Ovary (tissue), 9 donors: ENCODE data around the gene TMEM135. TPM values are rescaled to one million over a fixed set of nuclear protein-coding genes. Genes with fewer than 3 reads are reported as not detected.

ENCODE experiments used
- DNase-seq, 5 donors: peaks; one replicate each; pipeline ENCODE4 v3.0.0-alpha.2; 2019 to 2020
- H3K27ac ChIP-seq, 2 donors: fragments of 200-600 bp; one replicate each; pipeline versions ENCODE4 v1.5.1 to v1.8.0; 2019 to 2022
- H3K27me3 ChIP-seq: fragments of 200-600 bp; one replicate; pipeline ENCODE4 v1.8.0; 2022
- H3K36me3 ChIP-seq: fragments of 200-600 bp; sonication (generic); one replicate; pipeline ENCODE4 v1.5.1; 2019
- H3K4me1 ChIP-seq: one replicate; pipeline ENCODE4 v1.8.1; 2013; ENCODE audit warnings: mild to moderate bottlenecking, moderate library complexity; ENCODE audit not compliant: insufficient read depth
- H3K4me3 ChIP-seq: fragments of 200-600 bp; sonication (generic); one replicate; pipeline ENCODE4 v1.5.1; 2017
- H3K9me3 ChIP-seq, 2 donors: fragments of 200-600 bp in 1 of 2; sonication (generic) in 1 of 2; one replicate each; pipeline versions ENCODE4 v1.5.1 to v1.8.1; 2013 to 2019; ENCODE audit warnings: mild to moderate bottlenecking in 1 of 2, moderate library complexity in 1 of 2
- EP300 ChIP-seq: sonication (generic); formaldehyde crosslinking; IDR thresholded peaks from one replicate; pipeline ENCODE4 v1.6.1; 2017; ENCODE audit warnings: antibody characterized with exemption
- POLR2A ChIP-seq: fragments of 450-650 bp; IDR thresholded peaks from one replicate; pipeline ENCODE4 v1.6.1; 2017; ENCODE audit warnings: antibody characterized with exemption, mild to moderate bottlenecking, moderate library complexity
- WGBS, 3 donors: extraction: QIAGEN DNeasy Blood & Tissue Kit in 1 of 3; methylation state at CpG; one replicate each; pipeline versions ENCODE4 v1.1.5 to v1.1.7; 2013 to 2017; 5-methylcytosine and 5-hydroxymethylcytosine counted together
- intact Hi-C, 4 donors: fragments of 100-400 bp; cut with DNase I; formaldehyde crosslinking; loops; one replicate each; pipeline versions ENCODE4 v1.11.0 to v1.15.1; 2022 to 2023
- polyA plus RNA-seq, 2 donors: library from polyadenylated mRNA; stranded (reverse); fragments of 200-250 nt in 1 of 2; fragments of 350-450 nt in 1 of 2; fragmentation: Illumina TruSeq in 1 of 2; extraction: RNeasy Lipid Tissue Mini Kit (QIAGEN cat#74804) in 1 of 2; gene quantifications; one replicate each; pipeline ENCODE4 v1.2.3, GENCODE V29; 2013 to 2014
- total RNA-seq, 7 donors: library from RNA; depleted of rRNA in 2 of 7; stranded (reverse); fragments of >200 nt in 2 of 7; fragmentation: NEBNext Ultra II Directional in 3 of 7; extraction: Animal tissue kit (Norgen Biotek cat#: 25700) in 3 of 7; gene quantifications; one replicate each; pipeline versions ENCODE4 v1.1.0 to v1.2.4, GENCODE V29; 2016 to 2023
- TF ChIP-seq, protein P1 (sequence below), 3 donors: fragments of 450-650 bp in 2 of 3; fragments of 200-600 bp in 1 of 3; IDR thresholded peaks; one replicate each; pipeline versions ENCODE4 v1.5.1 to v1.8.0; 2016 to 2022; ENCODE audit warnings: antibody characterized with exemption in 3 of 3, mild to moderate bottlenecking in 1 of 3
- donor health status: DM: no; HTN: no; CAD: no; lungs with moderate emphysema.
- donor health status: DM: no; HTN: no; CAD: no.
- donor health status: Bipolar disorder and iron deficiency.
- donor health status: DM: yes; HTN: yes; CAD: no.
- donor health status: DM: no; HTN: no; CAD: no.
- donor health status: DM: yes; HTN: yes; CAD: no.

TMEM135 gene
- total and polyA plus RNA-seq, 9 donors: 8.8 to 24.2 (median 19.6) TPM

DNA sequence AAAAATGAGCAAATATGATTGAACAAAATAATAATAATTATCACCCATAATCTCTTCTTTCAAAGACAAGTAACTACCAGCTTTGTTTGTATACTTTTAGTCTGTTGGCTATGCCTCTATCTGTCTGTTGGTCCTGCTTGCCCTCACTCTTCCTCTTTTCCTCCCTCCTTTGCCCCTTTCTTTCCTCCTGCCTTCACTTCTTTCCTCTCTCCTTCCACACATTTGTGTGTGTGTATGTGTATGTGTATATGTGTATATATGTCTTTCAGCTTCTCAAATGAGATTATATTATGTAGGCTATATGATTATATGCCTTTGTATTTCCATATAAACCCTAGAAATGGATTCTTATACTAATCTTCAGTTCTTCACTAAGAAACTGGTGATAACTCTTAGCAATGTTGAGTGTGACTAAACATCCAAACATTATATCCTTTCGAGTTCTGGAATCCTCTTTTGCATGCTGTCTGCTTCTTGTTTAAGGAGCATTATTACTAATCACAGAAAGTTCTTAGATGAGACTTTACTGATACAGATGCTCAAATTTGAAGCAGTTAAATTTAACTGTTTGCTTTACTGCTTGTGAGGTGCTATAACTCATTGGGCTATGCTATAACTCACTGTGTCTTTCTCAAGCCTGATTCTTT, 219.1 kb downstream of the TMEM135 start:
- no peak overlapping the region for H3K4me3 ChIP-seq
- H3K36me3 ChIP-seq: no peaks in the 10 kb centered on the region
- intact Hi-C loops: no loop called here
- H3K4me1 ChIP-seq: no peaks in the 10 kb centered on the region
- H3K27me3 ChIP-seq: no peaks in the 10 kb centered on the region
- H3K27ac ChIP-seq: no peak overlapping the region
- TF ChIP-seq POLR2A (no peak), EP300 (no peak)
- TF ChIP-seq, protein P1, sequence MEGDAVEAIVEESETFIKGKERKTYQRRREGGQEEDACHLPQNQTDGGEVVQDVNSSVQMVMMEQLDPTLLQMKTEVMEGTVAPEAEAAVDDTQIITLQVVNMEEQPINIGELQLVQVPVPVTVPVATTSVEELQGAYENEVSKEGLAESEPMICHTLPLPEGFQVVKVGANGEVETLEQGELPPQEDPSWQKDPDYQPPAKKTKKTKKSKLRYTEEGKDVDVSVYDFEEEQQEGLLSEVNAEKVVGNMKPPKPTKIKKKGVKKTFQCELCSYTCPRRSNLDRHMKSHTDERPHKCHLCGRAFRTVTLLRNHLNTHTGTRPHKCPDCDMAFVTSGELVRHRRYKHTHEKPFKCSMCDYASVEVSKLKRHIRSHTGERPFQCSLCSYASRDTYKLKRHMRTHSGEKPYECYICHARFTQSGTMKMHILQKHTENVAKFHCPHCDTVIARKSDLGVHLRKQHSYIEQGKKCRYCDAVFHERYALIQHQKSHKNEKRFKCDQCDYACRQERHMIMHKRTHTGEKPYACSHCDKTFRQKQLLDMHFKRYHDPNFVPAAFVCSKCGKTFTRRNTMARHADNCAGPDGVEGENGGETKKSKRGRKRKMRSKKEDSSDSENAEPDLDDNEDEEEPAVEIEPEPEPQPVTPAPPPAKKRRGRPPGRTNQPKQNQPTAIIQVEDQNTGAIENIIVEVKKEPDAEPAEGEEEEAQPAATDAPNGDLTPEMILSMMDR (IDR thresholded peaks at IDR 0.05): no peak
- no peaks in the 10 kb centered on the region for H3K9me3 ChIP-seq
- no peak for DNase-seq
- 53 to 91% (median 86%) methylated on average over 1 of the region's 1 CpG for WGBS, 3 donors

DNA sequence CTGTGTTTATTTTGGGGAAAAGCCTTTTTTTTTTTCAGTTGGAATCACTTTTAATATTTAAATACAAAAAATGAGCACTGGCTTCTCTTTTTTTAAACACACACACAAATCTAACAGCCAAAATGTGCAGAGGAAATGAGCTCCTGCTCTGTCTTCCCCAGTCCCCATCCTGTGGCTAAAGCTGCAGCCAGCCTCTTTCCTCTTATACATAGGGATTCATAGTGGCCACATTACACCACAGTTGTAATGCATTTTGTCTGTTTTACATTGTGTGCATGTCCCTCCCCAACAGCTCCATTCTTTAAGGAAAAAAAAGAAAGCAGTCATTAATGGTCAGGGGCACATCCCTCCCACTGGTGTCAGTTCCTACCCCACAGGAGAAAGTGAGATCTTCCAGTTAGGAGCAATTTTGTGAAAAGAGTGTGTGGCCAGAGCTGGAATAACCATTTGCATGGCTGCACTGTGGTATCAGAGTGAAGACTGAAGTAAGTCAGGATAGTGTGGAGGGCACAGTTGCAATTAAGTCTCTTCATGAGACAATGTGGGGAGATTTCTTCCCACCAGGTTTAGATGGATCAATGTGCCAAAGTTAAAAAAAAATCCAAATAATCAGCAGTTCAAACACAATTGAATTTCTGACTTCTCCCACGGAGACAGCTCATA, 220.6 kb downstream of the TMEM135 start:
- no peak for DNase-seq
- TF ChIP-seq, protein P1 (IDR thresholded peaks at IDR 0.05): no peak
- TF ChIP-seq EP300 (no peak), POLR2A (no peak)
- Histone ChIP-seq H3K9me3 (no peaks in the 10 kb centered on the region), H3K27me3 (no peaks in the 10 kb centered on the region), H3K4me1 (no peaks in the 10 kb centered on the region), H3K4me3 (no peak overlapping the region), H3K36me3 (no peaks in the 10 kb centered on the region), H3K27ac (no peak overlapping the region)
- intact Hi-C loops: no loop called here
- WGBS, 3 donors: 0 to 88% (median 87%) methylated on average over 1 of the region's 1 CpG

DNA sequence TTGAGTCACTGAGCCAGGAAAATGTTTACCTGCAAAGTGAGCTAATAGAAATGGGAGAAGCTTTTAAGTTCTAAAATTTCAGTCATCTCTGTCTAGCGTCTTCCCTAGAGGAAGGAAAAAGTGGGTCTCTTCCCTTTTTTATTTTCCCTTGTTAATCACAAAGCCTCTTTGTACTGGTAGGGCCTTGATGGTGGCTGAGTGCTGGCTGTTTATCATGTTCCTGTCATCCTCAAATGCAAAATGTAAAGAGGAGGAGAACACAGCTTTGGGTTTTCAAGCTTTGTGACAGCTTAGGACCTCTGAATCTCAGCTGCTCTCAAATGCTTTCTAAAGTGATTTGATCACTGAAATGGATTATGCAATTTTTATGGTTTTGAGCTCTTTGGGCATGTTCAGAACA, 222.0 kb downstream of the TMEM135 start:
- H3K27ac ChIP-seq: no peak overlapping the region
- H3K4me3 ChIP-seq: no peak overlapping the region
- H3K9me3 ChIP-seq: no peaks in the 10 kb centered on the region
- no peak for DNase-seq
- 78 to 89% (median 84%) methylated on average over 1 of the region's 1 CpG for WGBS, 3 donors
- H3K36me3 ChIP-seq: no peaks in the 10 kb centered on the region
- TF ChIP-seq EP300: no peak
- TF ChIP-seq, protein P1 (IDR thresholded peaks at IDR 0.05): no peak
- TF ChIP-seq POLR2A: no peak
- no peaks in the 10 kb centered on the region for H3K27me3 ChIP-seq
- H3K4me1 ChIP-seq: no peaks in the 10 kb centered on the region
- intact Hi-C loops: no loop called here

DNA sequence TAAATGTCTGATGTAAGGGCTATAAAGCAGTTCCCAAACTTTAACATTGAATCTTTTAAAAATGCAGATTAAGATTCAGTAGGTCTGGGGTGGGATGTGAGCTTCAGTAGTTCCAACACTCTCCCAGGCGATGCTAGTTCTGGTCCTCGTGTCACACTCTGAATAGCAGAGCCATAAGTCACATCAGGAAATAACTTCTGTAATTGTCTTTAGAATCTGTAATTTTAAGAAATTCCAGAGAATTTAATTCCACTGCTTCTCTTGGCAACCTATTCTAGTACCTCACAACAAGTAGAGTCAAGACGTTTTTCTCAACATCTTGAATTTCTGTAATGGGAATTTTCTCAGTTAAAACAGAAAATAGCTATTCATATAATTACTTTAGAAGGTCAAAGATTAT, 223.1 kb downstream of the TMEM135 start:
- no peaks in the 10 kb centered on the region for H3K27me3 ChIP-seq
- H3K9me3 ChIP-seq: no peaks in the 10 kb centered on the region
- no peaks in the 10 kb centered on the region for H3K36me3 ChIP-seq
- intact Hi-C loops: no loop called here
- TF ChIP-seq, protein P1 (IDR thresholded peaks at IDR 0.05): no peak
- TF ChIP-seq POLR2A (no peak), EP300 (no peak)
- no peak overlapping the region for H3K27ac ChIP-seq
- DNase-seq: no peak
- no peak overlapping the region for H3K4me3 ChIP-seq
- H3K4me1 ChIP-seq: no peaks in the 10 kb centered on the region
- 45 to 50% (median 48%) methylated on average over 3 of the region's 3 CpGs for WGBS, 3 donors
